MM.1S (cell line): Measurements from ENCODE around the gene DTYMK.

Experiments used
- CTCF ChIP-seq: fragments of 300-600 bp; sonication (generic); IDR thresholded peaks from 2 replicates; pipeline ENCODE4 v1.5.1; 2016; ENCODE audit warnings: antibody characterized with exemption, low read length, mixed read lengths
- EZH2 ChIP-seq: fragments of 300-600 bp; sonication (generic); optimal IDR thresholded peaks from 2 replicates; pipeline ENCODE3; 2017; ENCODE audit warnings: low read depth, mild to moderate bottlenecking, antibody characterized with exemption, low read length, mixed read lengths

GRCh38 chr2:241702155-241703031 is 15.8 kb upstream of the DTYMK start:
- peak; percentile 46 for TF ChIP-seq CTCF
- no peak for TF ChIP-seq EZH2
